ENCODE data around the gene CPNE7.

- TF ChIP-seq ZNF384 (IDR thresholded peaks at IDR 0.05) (no peak), FOXA1 (IDR thresholded peaks at IDR 0.05) (no peak), FOXK2 (IDR thresholded peaks at IDR 0.05) (no peak), HDGF (IDR thresholded peaks at IDR 0.05; ENCODE audit: borderline replicate concordance) (no peak), TARDBP (IDR thresholded peaks at IDR 0.05) (no peak), NFRKB (IDR thresholded peaks at IDR 0.05) (no peak), ARNT (IDR thresholded peaks at IDR 0.05) (no peak)
Observed at GRCh38 chr16:89596957-89597649, 21.5 kb downstream of the CPNE7 start.

Data from HEK293T (cell line).